K562 (cell line): ENCODE results near the gene PRMT2. TPM values are rescaled to one million over a fixed set of nuclear protein-coding genes. Genes with fewer than 3 reads are reported as not detected.

Experiments used
- ARID1B ChIP-seq: fragments of 450-650 bp; IDR thresholded peaks from 2 replicates; pipeline ENCODE4 v1.6.1; 2016; ENCODE audit warnings: antibody characterized with exemption, mild to moderate bottlenecking, inconsistent platforms
- BRD4 ChIP-seq: fragments of 200-600 bp; sonication (generic); IDR thresholded peaks from 2 replicates; pipeline ENCODE4 v1.6.1; 2017; ENCODE audit warnings: inconsistent platforms
- BRF2 ChIP-seq: IDR thresholded peaks from 3 replicates; pipeline ENCODE4 v1.6.1; 2011; ENCODE audit warnings: borderline replicate concordance, mild to moderate bottlenecking; ENCODE audit not compliant: insufficient read length, insufficient read depth
- CSDE1 ChIP-seq, 2 experiments: fragments of 450-650 bp; IDR thresholded peaks; 2 replicates each; pipeline ENCODE4 v1.6.1; 2016; ENCODE audit warnings: mild to moderate bottlenecking in 1 of 2
- ELK3 ChIP-seq: fragments of 450-650 bp; formaldehyde crosslinking; IDR thresholded peaks from 2 replicates; pipeline ENCODE4 v1.4.0; 2020; ENCODE audit warnings: mild to moderate bottlenecking
- HNRNPH1 ChIP-seq: fragments of 200-400 bp; formaldehyde crosslinking; optimal IDR thresholded peaks from 2 replicates; pipeline ENCODE3; 2017; ENCODE audit warnings: low read depth, mild to moderate bottlenecking, low read length, moderate library complexity
- HOMEZ ChIP-seq: fragments of 250-450 bp; sonication (Bioruptor Pico); IDR thresholded peaks from 2 replicates; pipeline ENCODE4 v1.4.0; 2020; ENCODE audit warnings: mild to moderate bottlenecking, moderate library complexity
- IFI16 ChIP-seq: fragments of 250-450 bp; sonication (Bioruptor Pico); IDR thresholded peaks from 2 replicates; pipeline ENCODE4 v2.1.2; 2022; ENCODE audit warnings: mild to moderate bottlenecking, inconsistent platforms
- KAT2B ChIP-seq: IDR thresholded peaks from one replicate; pipeline ENCODE4 v1.6.1; 2012; ENCODE audit warnings: low read depth, mild to moderate bottlenecking, control low read depth, inconsistent platforms, low read length, moderate library complexity
- MEF2A ChIP-seq: IDR thresholded peaks from 2 replicates; pipeline ENCODE4 v1.6.1; 2011; ENCODE audit warnings: low read depth, mild to moderate bottlenecking, low read length, moderate library complexity; ENCODE audit not compliant: control insufficient read depth
- MEF2D ChIP-seq: conservative IDR thresholded peaks from 2 replicates; pipeline ENCODE4 v1.6.1; 2016; ENCODE audit warnings: low read depth, missing genetic modification characterization, missing compliant biosample characterization
- MEIS2 ChIP-seq: fragments of 450-650 bp; IDR thresholded peaks from 2 replicates; pipeline ENCODE4 v1.6.1; 2014; ENCODE audit warnings: mild to moderate bottlenecking; ENCODE audit not compliant: partially characterized antibody
- MTA1 ChIP-seq: fragments of 450-650 bp; IDR thresholded peaks from 2 replicates; pipeline ENCODE4 v1.6.1; 2017; ENCODE audit warnings: borderline replicate concordance
- NELFE ChIP-seq: IDR thresholded peaks from 2 replicates; pipeline ENCODE4 v1.6.1; 2011; ENCODE audit warnings: mild to moderate bottlenecking; ENCODE audit not compliant: insufficient read depth, insufficient read length
- NFYB ChIP-seq: IDR thresholded peaks from 2 replicates; pipeline ENCODE4 v1.6.1; 2011; ENCODE audit warnings: mild to moderate bottlenecking, moderate library complexity; ENCODE audit not compliant: insufficient read length; ENCODE audit errors: extremely low read depth
- NR1H2 ChIP-seq: sonication (generic); formaldehyde crosslinking; IDR thresholded peaks from 2 replicates; pipeline ENCODE4 v1.4.0; 2020; ENCODE audit warnings: mild to moderate bottlenecking, missing genetic modification reagents
- NRF1 ChIP-seq, 2 experiments: fragments of 450-650 bp; IDR thresholded peaks in 1 of 2; conservative IDR thresholded peaks in 1 of 2; 2 replicates each; pipeline ENCODE4 v1.6.1; 2014; ENCODE audit warnings: mild to moderate bottlenecking in 2 of 2
- PCBP1 ChIP-seq: fragments of 200-400 bp; formaldehyde crosslinking; IDR thresholded peaks from 2 replicates; pipeline ENCODE4 v1.6.1; 2018; ENCODE audit warnings: mild to moderate bottlenecking, low read depth, low read length; ENCODE audit not compliant: poor library complexity, severe bottlenecking
- PRMT5 ChIP-seq: sonication (generic); formaldehyde crosslinking; IDR thresholded peaks from 2 replicates; pipeline ENCODE4 v1.5.0; 2020; ENCODE audit warnings: missing genetic modification reagents
- RB1 ChIP-seq: fragments of 450-650 bp; IDR thresholded peaks from 2 replicates; pipeline ENCODE4 v1.6.1; 2017; ENCODE audit warnings: low read depth, mild to moderate bottlenecking
- RBBP5 ChIP-seq: fragments of 200-600 bp; sonication (generic); IDR thresholded peaks from 2 replicates; pipeline ENCODE4 v1.6.1; 2012; ENCODE audit warnings: borderline replicate concordance, mild to moderate bottlenecking, low read length, control low read depth, inconsistent platforms; ENCODE audit not compliant: insufficient read depth, poor library complexity, severe bottlenecking
- SMAD3 ChIP-seq: fragments of 450-650 bp; formaldehyde crosslinking; conservative IDR thresholded peaks from 2 replicates; pipeline ENCODE4 v1.4.0; 2020; ENCODE audit warnings: mild to moderate bottlenecking
- SMARCC2 ChIP-seq: fragments of 450-650 bp; IDR thresholded peaks from 2 replicates; pipeline ENCODE4 v1.6.1; 2017; ENCODE audit warnings: antibody characterized with exemption, moderate library complexity, mild to moderate bottlenecking, low read depth
- ZNF561 ChIP-seq: fragments of 450-650 bp; formaldehyde crosslinking; conservative IDR thresholded peaks from 2 replicates; pipeline ENCODE4 v1.4.0; 2020; ENCODE audit warnings: mild to moderate bottlenecking, moderate library complexity
- ZNF766 ChIP-seq: fragments of 200-800 bp; sonication (Bioruptor generic); conservative IDR thresholded peaks from 2 replicates; pipeline ENCODE4 v1.6.1; 2016; ENCODE audit warnings: missing genetic modification characterization, missing compliant biosample characterization
- polyA plus RNA-seq, 8 experiments: library from polyadenylated mRNA; depleted of rRNA in 4 of 8; stranded (reverse) in 5 of 8; unstranded in 3 of 8; fragments of >200 nt; fragmentation: Nextera tagmentation in 2 of 8; fragmentation: Illumina TruSeq in 1 of 8; extraction: Ambion mirVana in 2 of 8; extraction: Trizol in 1 of 8; gene quantifications; 2 replicates each; pipeline versions ENCODE4 v1.2.1 to v1.2.3, GENCODE V29; 2011 to 2014; ENCODE audit warnings: inconsistent platforms in 1 of 8, missing spikeins in 1 of 8
- total RNA-seq, 7 experiments: library from RNA; depleted of rRNA in 6 of 7; stranded (reverse); fragments of >200 nt in 6 of 7; fragmentation: Illumina TruSeq in 2 of 7; extraction: Trizol in 2 of 7; gene quantifications; 2 replicates each; pipeline versions ENCODE4 v1.2.1 to v1.2.3, GENCODE V29; 2011 to 2021; ENCODE audit warnings: low replicate concordance in 1 of 7

Gene PRMT2
- total and polyA plus RNA-seq, 9 of the 15 experiments (the other 6 are each of a cell fraction or from before 2014, with no cell fraction given) = 37.2 to 85.7 (median 59.3) TPM

GRCh38 chr21:46635324-46636180 is at the start of gene PRMT2 (continued):
- TF ChIP-seq RBBP5 (peak; percentile 87), ARID1B (peak; percentile 67), MEF2D (no peak), BRF2 (no peak), NRF1 (conservative IDR thresholded peaks at IDR 0.05 in 1 of 2, IDR thresholded peaks at IDR 0.05 in 1 of 2) (peak; percentile 100), MEF2A (no peak), KAT2B (no peak), ZNF766 (CRISPR knock-in tag) (no peak; the same call in 1 of the 2 replicates), IFI16 (CRISPR knock-in tag) (no peak), SMAD3 (0 out of 2 replicates have a peak, but pooled peaks have one; percentile 23), MTA1 (peak; percentile 79; the same call in 1 of the 2 replicates), ELK3 (CRISPR knock-in tag) (no peak), HNRNPH1 (no peak), NR1H2 (CRISPR knock-in tag) (no peak), BRD4 (0 out of 2 replicates have a peak, but pooled peaks have one; percentile 14), RB1 (peak; percentile 53), SMARCC2 (no peak), ZNF561 (CRISPR knock-in tag) (no peak), NELFE (no peak), PCBP1 (peak; percentile 61), PRMT5 (no peak), HOMEZ (CRISPR knock-in tag) (no peak), MEIS2 (peak; percentile 100), NFYB (no peak), CSDE1 (IDR thresholded peaks at IDR 0.05) (no peak)
